ENCODE data around the gene ARMC2. TPM values are rescaled to one million over a fixed set of nuclear protein-coding genes. Genes with fewer than 3 reads are reported as not detected.

The ARMC2 gene
- polyA plus RNA-seq, 1 of the 3 experiments (the other 2 are of a cell fraction), result 2.4 TPM

- TF ChIP-seq IRF3 (IDR thresholded peaks at IDR 0.05; ENCODE audit: low read depth, low read length) (no peak), CTCF (IDR thresholded peaks at IDR 0.05) (no peak)
These were observed 1.6 kb upstream of the ARMC2 start (continued) for GRCh38 chr6:108846628-108847027.

- Histone ChIP-seq H3K79me2 (ENCODE audit: insufficient read depth) (peaks cover 8% of the 10 kb centered on the region; the same call in 1 of the 2 replicates), H3K4me1 (ENCODE audit: control insufficient read depth in 1 of 2, insufficient read depth in 2 of 2, low read depth in 1 of 2, low read length in 1 of 2) (peaks cover 0 to 7% of the 10 kb centered on the region in 2 experiments; a peak in 3 of 4 replicates), H3K9me2 (no peaks in the 10 kb centered on the region), H3K9ac (peak overlapping the region; percentile 88), H4K20me1 (ENCODE audit: insufficient read depth) (no peaks in the 10 kb centered on the region), H3K4me2 (peak overlapping the region; percentile 93), H2AFZ (ENCODE audit: low read depth) (peak overlapping the region; percentile 97), H3K9me3 (no peaks in the 10 kb centered on the region), H3K27me3 (ENCODE audit: insufficient read depth) (no peaks in the 10 kb centered on the region), H3K27ac (ENCODE audit: low read depth in 2 of 2, low read length in 1 of 2) (peak overlapping the region; percentile 77 to 78; a peak in 3 of 4 replicates), H3K4me3 (ENCODE audit: low read depth in 2 of 2, low read length in 1 of 2) (peak overlapping the region; percentile 89 to 92), H3F3A (replicated peaks; ENCODE audit: insufficient read depth) (no peaks in the 10 kb centered on the region), H3K36me3 (replicated peaks in 1 of 2; ENCODE audit: control insufficient read depth in 1 of 2, insufficient read depth in 2 of 2, low read length in 1 of 2) (no peaks in the 10 kb centered on the region)
- no peak for TF ChIP-seq MEF2A (IDR thresholded peaks at IDR 0.05; ENCODE audit: borderline replicate concordance, low read depth)
- TF ChIP-seq JUND (IDR thresholded peaks at IDR 0.05), result no peak
- no peak for TF ChIP-seq ZBTB33 (IDR thresholded peaks at IDR 0.05; ENCODE audit: borderline replicate concordance, low read depth)
- no peak for TF ChIP-seq MXI1 (IDR thresholded peaks at IDR 0.05; ENCODE audit: low read depth, low read length)
- no peak for TF ChIP-seq RAD21 (IDR thresholded peaks at IDR 0.05; ENCODE audit: low read length)
- TF ChIP-seq ELF1 (IDR thresholded peaks at IDR 0.05), result no peak
- no peak for TF ChIP-seq TEAD4 (IDR thresholded peaks at IDR 0.05; ENCODE audit: borderline replicate concordance, insufficient read depth)
- TF ChIP-seq RFX5 (IDR thresholded peaks at IDR 0.05; ENCODE audit: low read length), result no peak
- no peak for DNase-seq
- WGBS (ENCODE audit: low lambda C conversion rate), result 55% methylated on average over 12 of the region's 12 CpGs
- CTCF ChIA-PET, result interaction anchor here (0.8 to 3.3 kb wide), 9 partner anchors 10 to 306 kb away, joined by 3 to 16 read pairs (median 3); no protein-coding TSS in a partner anchor
- POLR2A ChIA-PET, result interaction anchor here (1.0 to 1.8 kb wide), 6 partner anchors 13 to 289 kb away, joined by 3 to 11 read pairs (median 4); partner anchors contain the start of gene FOXO3
These were observed 495 bp upstream of the ARMC2 start for GRCh38 chr6:108847738-108848115.
